T1000 (cell line): ENCODE data around the gene PKD1.
"Not testable (repeated sequence)": the region's sequence is repeated elsewhere in the genome, so short reads cannot be mapped to it uniquely, and the experiment has no call there.

Experiments
- DNase-seq: peaks from one replicate; lab custom pipeline; 2025; ENCODE audit warnings: mixed read lengths; lab: John Stamatoyannopoulos, UW

Gene PKD1

DNA sequence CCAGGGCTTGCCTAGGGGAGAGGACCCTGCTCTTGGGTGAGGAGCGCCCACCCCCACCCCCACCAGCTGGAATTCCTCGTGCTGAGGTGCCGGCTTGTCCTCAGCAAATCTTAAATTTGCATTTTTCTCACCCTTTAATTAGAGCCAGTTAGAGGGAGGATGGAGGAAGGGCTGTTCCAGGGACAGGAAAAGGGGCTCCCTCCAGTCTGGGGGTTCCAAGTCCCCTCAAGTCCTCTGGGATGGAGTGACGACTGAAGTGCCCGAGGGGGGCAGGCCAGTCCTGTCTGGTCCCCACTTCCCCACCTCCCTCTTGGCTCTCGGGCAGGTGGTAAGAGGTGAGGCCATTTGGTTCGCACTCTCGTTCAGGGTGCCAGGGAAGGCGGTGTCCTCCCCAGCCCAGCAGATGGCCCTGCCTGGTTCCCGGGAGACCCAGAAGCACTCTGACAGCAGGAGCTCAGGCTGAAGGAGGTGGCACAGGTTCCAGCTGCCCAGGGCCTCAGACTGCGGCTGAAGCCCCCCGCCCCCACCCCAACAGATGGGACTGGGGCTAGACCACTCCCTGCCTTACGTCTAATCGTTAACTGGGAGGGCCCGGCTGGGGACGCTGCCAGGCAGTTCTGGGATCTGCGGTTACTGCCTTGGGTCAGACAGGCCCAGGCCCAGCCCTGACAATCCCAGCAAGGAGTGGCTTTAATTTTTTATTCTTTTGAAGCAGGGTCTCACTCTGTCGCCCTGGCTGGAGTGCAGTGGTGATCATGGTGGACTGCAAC, 14.9 kb upstream of the PKD1 start:
- no peak for DNase-seq

GRCh38 chr16:2149630-2150417, 14.1 kb upstream of the PKD1 start:
- no peak for DNase-seq

- DNase-seq = no peak
These were observed 13.3 kb upstream of the PKD1 start for GRCh38 chr16:2148714-2149629.

GRCh38 chr16:2147981-2148671, 12.4 kb upstream of the PKD1 start, which contains the start of gene RAB26:
Gene RAB26, plus strand, starts transcription at chr16:2148625. Its CDS starts 159 bp downstream, at chr16:2148784.
- peak; percentile 65 for DNase-seq

DNA sequence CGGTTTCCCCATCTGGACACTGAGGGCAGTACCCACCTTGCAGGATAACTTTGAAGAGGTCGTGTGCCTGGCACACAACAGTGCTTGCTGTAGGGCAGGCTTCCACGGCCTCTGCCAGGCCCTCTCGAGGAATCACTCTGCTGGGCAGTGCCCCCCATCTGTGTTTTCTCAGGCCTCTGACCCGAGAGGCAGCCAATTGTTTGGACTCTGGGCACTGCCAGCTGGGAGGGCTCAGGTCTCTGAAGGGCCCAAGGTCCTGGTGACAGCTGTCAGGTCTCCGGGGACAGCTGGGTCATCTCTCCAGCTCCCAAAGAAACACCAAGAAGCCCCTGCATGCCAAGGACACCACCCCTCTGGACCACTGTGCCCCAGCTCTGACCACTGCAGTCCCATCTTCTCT, 11.7 kb upstream of the PKD1 start:
- no peak for DNase-seq

DNA sequence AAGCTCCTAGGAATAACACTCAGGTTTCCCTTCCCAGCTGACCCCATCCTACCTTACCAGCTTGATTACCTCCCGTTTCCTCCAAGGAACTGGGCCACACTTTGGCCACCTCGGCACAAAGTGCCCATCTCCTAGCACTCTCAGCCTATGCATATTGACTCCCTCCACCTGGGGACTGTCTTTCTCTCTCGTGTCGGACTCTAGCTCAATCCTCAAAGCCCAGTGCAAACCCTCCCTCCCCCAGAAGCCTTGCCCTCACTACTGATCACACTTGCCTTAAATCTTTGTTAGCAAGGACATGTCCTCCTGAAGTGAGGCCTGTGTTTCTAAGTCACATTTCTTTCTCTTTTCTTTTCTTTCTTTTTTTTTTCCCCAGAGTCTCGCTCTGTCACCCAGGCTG, 10.1 kb upstream of the PKD1 start:
- no peak for DNase-seq

DNA sequence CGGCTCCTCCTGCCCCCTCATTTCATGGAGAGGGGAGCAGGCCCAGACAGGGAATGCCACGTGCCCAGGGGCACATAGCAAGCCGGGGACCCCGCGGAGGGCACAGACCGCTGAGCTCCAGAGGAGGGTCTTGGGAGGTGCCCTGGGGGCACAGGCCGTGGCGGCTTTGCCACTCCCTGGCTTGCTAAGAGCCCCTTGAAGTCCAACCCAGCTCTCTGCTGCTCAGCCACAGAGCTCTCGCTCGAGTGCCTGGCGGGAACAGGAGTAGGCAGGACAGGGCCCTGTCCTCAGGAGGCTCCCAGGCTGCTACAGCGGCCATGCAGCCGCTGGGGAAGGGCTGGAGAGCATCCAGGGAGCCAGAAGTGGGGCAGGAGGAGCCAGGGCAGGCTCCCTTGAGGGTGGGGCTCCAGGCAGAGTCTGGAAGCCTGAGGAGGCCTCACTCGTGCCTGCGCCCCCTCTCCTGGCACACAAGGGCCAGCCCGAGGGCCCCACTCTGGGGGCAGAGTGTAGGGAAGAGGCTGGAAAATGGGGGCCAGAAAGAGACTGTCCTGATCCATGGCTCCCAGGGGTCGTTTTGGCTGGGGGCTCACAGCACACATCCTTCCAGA, 8.3 kb upstream of the PKD1 start:
- no peak for DNase-seq

GRCh38 chr16:2142942-2143877, 7.5 kb upstream of the PKD1 start:
- DNase-seq = no peak

DNA sequence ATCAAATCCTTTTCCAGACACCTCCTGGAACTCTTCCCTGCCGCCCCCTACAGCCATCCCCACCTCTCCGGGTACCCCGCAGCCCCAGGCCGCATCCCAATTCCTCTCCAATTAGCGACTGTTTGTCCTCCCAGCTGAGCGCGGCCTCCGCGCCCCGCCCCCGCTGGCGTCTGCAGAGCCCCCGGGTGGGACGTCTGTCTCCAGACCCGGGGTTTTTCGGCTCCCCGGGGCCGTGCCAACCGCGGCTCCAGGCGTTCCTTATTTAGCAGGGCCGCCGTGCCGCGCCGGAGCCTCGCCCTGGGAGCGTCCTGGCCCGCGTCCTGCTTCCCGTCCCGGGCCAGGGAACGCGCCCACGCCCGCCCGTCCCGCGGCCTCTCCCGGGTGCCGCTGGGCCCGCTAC, 627 bp downstream of the PKD1 start:
- not testable (repeated sequence) for DNase-seq

GRCh38 chr16:2133797-2134196, 1.9 kb downstream of the PKD1 start:
- DNase-seq = not testable (repeated sequence)

DNA sequence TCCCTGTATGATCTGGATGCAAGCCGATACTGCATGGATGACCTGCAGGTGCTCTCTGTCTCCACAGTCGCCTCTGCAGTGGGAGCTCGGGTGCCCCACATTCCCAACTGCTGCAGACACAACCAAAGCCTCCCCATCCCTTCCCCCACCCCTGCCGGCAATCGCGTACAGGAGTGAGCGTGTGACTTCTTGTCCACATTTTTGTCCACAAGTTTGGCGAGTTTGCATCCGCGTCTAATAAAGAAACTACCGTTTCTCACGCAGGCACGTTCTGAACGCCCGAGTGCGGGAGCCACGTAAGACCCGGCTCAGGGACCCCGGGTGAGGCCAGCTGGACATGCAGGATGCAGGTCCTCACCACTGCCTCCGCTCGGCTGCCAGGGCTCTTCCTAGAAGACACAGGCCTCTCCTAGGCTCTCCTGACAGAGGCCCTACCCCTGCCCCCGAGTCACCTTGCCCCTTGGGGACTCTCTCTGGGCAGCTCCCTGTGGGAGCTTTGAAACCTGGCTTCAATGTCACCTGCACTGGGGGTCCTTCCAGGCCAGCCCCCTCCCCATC, 5.7 kb downstream of the PKD1 start:
- not testable (repeated sequence) for DNase-seq

DNA sequence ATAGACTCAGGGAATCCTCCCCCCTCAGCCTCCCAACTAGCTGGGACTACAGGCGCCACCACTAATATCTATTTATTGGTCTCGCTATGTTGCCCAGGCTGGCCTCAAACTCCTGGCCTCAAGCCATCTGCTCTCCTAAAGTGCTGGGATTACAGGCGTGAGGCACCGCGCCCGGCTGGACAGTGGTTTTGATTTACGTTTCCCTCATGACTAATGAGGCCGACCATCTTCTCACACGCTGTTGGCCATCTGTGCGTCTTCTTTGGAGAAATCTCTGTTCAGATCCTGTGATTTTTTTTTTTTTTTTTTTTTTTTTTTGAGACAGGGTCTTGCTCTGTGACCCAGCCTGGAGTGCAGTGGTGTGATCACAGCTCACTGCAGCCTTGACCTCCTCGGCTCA, 6.4 kb downstream of the PKD1 start:
- DNase-seq = not testable (repeated sequence)

DNA sequence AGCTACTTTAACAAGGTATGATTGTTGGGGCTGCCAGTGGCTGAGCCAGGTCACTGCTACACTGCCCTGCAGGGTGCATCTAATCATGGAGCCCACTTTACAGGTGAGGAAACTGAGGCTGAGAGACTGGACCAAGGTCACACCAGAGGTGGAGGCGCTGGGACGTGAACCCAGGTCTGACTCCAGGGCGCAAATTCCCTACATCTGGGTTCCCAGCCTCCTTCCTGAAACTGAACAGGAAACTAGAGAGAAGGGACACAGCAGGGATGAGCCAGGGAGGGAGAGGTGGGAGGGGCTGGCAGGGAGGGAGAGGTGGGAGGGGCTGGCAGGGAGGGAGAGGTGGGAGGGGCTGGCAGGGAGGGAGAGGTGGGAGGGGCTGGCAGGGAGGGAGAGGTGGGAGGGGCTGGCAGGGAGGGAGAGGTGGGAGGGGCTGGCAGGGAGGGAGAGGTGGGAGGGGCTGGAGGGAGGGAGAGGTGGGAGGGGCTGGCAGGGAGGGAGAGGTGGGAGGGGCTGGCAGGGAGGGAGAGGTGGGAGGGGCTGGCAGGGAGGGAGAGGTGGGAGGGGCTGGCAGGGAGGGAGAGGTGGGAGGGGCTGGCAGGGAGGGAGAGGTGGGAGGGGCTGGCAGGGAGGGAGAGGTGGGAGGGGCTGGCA, 7.9 kb downstream of the PKD1 start:
- not testable (repeated sequence) for DNase-seq

GRCh38 chr16:2126928-2127556, 8.7 kb downstream of the PKD1 start:
- DNase-seq = not testable (repeated sequence)

DNA sequence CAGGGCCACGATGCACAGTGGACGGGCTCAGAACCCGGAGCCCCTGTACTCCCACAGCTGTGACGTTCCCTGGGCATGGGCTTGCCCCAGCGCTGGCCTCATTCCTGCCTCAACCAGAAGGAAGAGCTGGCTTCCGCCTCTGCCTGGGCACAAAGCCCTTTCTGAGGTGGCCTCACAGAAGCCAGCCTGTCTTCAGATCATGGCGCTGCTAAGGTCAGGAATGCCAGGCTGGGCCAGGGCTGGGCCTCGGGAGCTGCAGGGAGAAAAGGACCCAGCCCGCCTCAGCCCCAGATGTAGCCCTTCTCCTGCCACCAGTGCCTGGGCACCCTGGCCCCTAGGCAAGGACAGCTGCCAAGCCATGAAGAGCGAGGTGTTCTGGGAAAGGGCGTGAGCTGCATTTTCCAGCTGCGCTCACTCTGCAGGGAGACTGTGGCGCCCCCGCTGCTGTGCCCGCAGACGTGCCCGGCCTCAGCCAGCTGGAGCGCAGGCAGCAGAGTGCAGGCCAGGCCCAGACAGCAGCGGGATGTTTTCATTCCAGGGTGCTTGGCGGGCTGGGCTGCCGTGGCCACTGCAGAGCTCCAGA, 9.4 kb downstream of the PKD1 start:
- not testable (repeated sequence) for DNase-seq

GRCh38 chr16:2125609-2126008, 10.1 kb downstream of the PKD1 start:
- not testable (repeated sequence) for DNase-seq

DNA sequence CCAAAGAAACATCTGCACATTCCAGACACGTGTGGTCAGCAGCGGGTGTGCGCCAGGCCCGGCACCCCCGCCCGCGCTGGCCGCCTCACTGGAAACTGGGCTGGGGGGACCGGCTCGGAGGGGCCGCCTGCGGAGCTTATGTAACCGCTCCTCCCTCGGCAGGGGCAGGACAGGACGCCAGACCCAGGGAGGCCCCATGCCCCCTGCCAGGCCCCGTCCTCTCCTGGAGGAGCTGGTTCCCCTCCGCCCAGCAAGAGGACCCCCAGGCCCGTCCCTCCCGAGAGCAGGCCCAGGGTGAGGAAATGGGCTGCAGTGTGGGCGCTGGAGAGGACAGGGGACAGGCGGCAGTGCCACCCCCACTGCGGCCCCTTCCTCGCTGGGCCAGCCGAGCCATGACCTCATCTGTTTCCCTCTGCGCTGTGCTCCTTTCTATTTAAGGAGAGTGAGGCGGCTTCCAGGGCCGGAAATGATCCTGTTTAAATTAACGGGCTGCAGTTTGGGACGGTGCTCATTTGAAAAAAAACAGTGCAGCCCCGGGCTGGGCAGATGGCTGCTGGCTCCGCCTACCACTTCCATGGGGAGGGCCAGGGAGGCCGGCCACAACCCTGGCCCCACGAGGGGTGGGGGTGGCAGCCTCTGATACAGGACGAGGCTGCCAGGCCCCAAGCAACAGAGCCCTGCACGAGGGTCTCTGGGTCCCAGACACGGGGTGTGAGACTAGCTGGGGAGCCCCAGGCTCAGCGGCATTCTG, 10.8 kb downstream of the PKD1 start:
- peak; percentile 64 for DNase-seq

GRCh38 chr16:2124377-2124693, 11.4 kb downstream of the PKD1 start:
- DNase-seq = not testable (repeated sequence)
